Measurements from ENCODE around the gene TCF20. TPM values are rescaled to one million over a fixed set of nuclear protein-coding genes. Genes with fewer than 3 reads are reported as not detected.

The TCF20 gene
- polyA plus RNA-seq, 3 donors, result 26.6 to 30.6 (median 28.7) TPM

DNA sequence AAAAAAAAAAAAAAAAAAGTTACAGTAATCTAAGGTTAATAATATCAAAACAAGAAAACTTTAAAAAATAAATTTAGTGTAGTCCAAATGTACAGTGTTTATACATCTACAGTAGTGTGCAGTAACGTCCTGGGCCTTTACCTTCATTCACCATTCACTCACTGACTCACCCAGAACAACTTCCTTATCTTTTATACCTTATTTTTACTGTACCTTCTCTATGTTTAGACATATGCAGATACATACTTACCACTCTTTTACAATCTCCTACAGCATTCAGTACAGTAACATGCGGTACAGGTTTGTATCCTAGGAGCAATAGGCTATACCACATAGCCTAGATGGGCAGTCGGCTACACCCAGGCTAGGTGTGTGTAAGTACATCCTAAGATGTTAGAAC, 38.5 kb downstream of the TCF20 start:
- no peak for DNase-seq (ENCODE audit: extremely low read depth in 1 of 11, low read depth in 9 of 11, low spot score in 4 of 11)

DNA sequence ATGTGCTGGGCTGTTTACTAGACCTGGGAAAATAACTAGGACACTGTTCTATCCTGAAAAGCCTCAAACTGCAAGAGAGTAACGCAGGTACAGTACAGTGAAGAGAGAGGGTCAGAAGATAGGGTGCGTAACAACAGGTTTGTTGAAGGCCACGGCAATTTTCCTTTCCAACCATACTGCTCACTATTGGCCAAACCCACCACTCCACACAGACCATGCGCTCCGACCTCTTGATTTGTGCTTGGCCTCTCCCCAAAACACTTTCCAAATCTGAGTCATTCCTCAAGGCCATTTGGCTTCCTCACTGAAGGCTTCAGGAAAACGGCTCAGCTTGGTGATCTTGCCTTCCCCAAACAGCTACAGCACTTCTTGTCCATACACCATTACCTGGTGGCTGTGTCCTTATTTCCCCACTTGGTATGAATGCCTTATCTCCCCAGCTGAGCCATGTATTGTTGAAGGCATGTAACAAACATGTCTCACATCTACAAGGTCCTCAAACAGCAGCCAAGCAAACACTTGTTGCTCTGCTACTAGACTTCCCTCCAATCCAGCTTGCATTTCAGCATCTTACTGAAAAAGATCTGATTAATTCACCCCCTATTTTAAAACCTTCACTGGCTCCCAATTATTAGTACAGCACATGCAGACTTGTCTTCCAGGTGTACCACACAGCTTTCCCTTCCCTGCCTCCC, 40.9 kb downstream of the TCF20 start:
- DNase-seq (ENCODE audit: extremely low read depth in 1 of 11, low read depth in 9 of 11, low spot score in 4 of 11), result peak in 1 of 11 donors; percentile 12

DNA sequence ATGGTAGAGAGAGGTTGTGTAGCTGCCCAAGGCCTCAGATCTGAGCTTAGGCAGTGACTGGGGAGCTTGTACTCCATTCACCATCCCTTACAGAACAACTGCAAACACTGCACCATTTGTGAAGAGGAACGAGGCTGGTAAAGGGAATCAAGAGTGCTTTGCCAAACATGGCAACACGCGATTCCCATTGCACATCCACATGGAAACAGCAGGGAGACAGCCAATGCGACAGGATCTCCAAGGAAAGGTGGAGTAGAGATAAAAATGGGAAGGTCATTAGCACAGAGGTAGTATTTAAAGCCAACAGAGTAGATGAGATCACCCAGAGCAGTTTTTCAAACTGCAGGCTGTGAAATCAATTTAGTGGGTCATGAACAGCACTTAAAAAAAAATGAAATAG, 42.0 kb downstream of the TCF20 start:
- no peak for DNase-seq (ENCODE audit: extremely low read depth in 1 of 11, low read depth in 9 of 11, low spot score in 4 of 11)

DNA sequence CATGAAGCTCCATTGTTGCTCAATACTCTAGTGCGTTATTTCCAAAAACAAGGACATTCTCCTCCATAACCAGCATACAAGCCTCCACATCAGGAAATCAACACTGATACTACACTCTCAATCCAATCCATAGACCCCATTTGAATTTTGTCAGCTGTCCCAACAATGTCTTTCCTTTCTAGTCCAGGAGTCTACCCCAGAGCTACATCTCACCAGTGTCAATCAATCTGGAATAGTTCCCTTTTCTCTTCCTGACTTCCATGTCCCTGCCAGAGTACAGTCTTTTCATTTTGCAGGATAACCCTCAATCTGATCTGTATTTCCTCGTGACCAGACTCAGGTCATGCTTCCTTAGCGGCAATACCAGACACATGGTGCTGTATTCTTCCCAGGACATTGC, 43.0 kb downstream of the TCF20 start:
- no peak for DNase-seq (ENCODE audit: extremely low read depth in 1 of 11, low read depth in 9 of 11, low spot score in 4 of 11)

GRCh38 chr22:42225841-42226240, 44.6 kb downstream of the TCF20 start:
- DNase-seq (ENCODE audit: extremely low read depth in 1 of 11, low read depth in 9 of 11, low spot score in 4 of 11), result no peak

GRCh38 chr22:42222140-42222539, 48.3 kb downstream of the TCF20 start:
- no peak for DNase-seq (ENCODE audit: extremely low read depth in 1 of 11, low read depth in 9 of 11, low spot score in 4 of 11)

Other genes with a start within 250 kb of the TCF20 start
- gene NAGA, start 199.8 kb downstream of the TCF20 start, polyA plus RNA-seq (ENCODE audit: insufficient read length in 3 of 3), result 10 to 100 TPM; 20.6 to 28.3 (median 26.3) TPM
- gene PHETA2, start 196.4 kb downstream of the TCF20 start, polyA plus RNA-seq (ENCODE audit: insufficient read length in 3 of 3), result 10 to 100 TPM in 1 of 3 donors, 1 to 10 TPM in 2; 9.3 to 13.6 (median 9.5) TPM
- 100 to 1,000 TPM in 1 of 3 donors, 10 to 100 TPM in 2; 82.6 to 114 (median 98.9) TPM for gene SMDT1, start 191.0 kb downstream of the TCF20 start, polyA plus RNA-seq (ENCODE audit: insufficient read length in 3 of 3)
- gene NDUFA6, start 179.9 kb downstream of the TCF20 start, polyA plus RNA-seq (ENCODE audit: insufficient read length in 3 of 3), result 100 to 1,000 TPM in 2 of 3 donors, 10 to 100 TPM in 1; 95.0 to 116 (median 115) TPM
- 10 to 100 TPM in 1 of 3 donors, 1 to 10 TPM in 2; 4.6 to 15.8 (median 5.0) TPM for gene CYP2D6, start 139.8 kb downstream of the TCF20 start, polyA plus RNA-seq (ENCODE audit: insufficient read length in 3 of 3)
- gene NFAM1, start 161.8 kb upstream of the TCF20 start, polyA plus RNA-seq (ENCODE audit: insufficient read length in 3 of 3), result 1 to 10 TPM in 2 of 3 donors, under 1 TPM in 1; 0.65 to 1.6 (median 1.1) TPM
- gene RRP7A, start 249.1 kb upstream of the TCF20 start, polyA plus RNA-seq (ENCODE audit: insufficient read length in 3 of 3), result 10 to 100 TPM; 28.0 to 31.4 (median 29.3) TPM